ENCODE results near the gene SEPTIN6.
"Not testable (repeated sequence)": the region's sequence is repeated elsewhere in the genome, so short reads cannot be mapped to it uniquely, and the experiment has no call there.

The SEPTIN6 gene

GRCh38 chrX:119690921-119691716 is 1.8 kb downstream of the SEPTIN6 start:
- peak; percentile 88 for DNase-seq (ENCODE audit: low read depth)

GRCh38 chrX:119688911-119689321 is 4.1 kb downstream of the SEPTIN6 start:
- no peak for DNase-seq (ENCODE audit: low read depth)

GRCh38 chrX:119687661-119688413 is 5.1 kb downstream of the SEPTIN6 start:
- no peak for DNase-seq (ENCODE audit: low read depth)

- no peak for DNase-seq (ENCODE audit: low read depth)
Observed at GRCh38 chrX:119686087-119686691, 6.8 kb downstream of the SEPTIN6 start.

GRCh38 chrX:119685225-119686066 is 7.5 kb downstream of the SEPTIN6 start:
- DNase-seq (ENCODE audit: low read depth) = no peak

- no peak for DNase-seq (ENCODE audit: low read depth)
Observed at GRCh38 chrX:119684916-119685224, 8.1 kb downstream of the SEPTIN6 start.

GRCh38 chrX:119684312-119684711 is 8.7 kb downstream of the SEPTIN6 start:
- peak; percentile 62 for DNase-seq (ENCODE audit: low read depth)

- no peak for DNase-seq (ENCODE audit: low read depth)
Observed at GRCh38 chrX:119682019-119682989, 10.7 kb downstream of the SEPTIN6 start.

- DNase-seq (ENCODE audit: low read depth) = no peak
Observed at GRCh38 chrX:119677654-119677981, 15.3 kb downstream of the SEPTIN6 start.

- no peak for DNase-seq (ENCODE audit: low read depth)
Observed at GRCh38 chrX:119676949-119677653, 15.9 kb downstream of the SEPTIN6 start.

- no peak for DNase-seq (ENCODE audit: low read depth)
Observed at GRCh38 chrX:119673336-119673735, 19.6 kb downstream of the SEPTIN6 start.

GRCh38 chrX:119672426-119672825 is 20.5 kb downstream of the SEPTIN6 start:
- peak; percentile 40 for DNase-seq (ENCODE audit: low read depth)

GRCh38 chrX:119669424-119670037 is 23.4 kb downstream of the SEPTIN6 start:
- peak; percentile 89 for DNase-seq (ENCODE audit: low read depth)

GRCh38 chrX:119667111-119667878 is 25.7 kb downstream of the SEPTIN6 start:
- DNase-seq (ENCODE audit: low read depth) = peak; percentile 27

GRCh38 chrX:119664877-119665276 is 28.1 kb downstream of the SEPTIN6 start:
- DNase-seq (ENCODE audit: low read depth) = not testable (repeated sequence)

GRCh38 chrX:119661486-119661885 is 31.5 kb downstream of the SEPTIN6 start:
- DNase-seq (ENCODE audit: low read depth) = no peak

GRCh38 chrX:119659522-119659921 is 33.4 kb downstream of the SEPTIN6 start:
- DNase-seq (ENCODE audit: low read depth) = no peak

GRCh38 chrX:119655125-119655524 is 37.8 kb downstream of the SEPTIN6 start:
- DNase-seq (ENCODE audit: low read depth) = peak; percentile 97

- DNase-seq (ENCODE audit: low read depth) = peak; percentile 92
Observed at GRCh38 chrX:119654112-119654531, 38.8 kb downstream of the SEPTIN6 start.
